H9 (cell line): Measurements from ENCODE around the gene C1QTNF9B. TPM values are rescaled to one million over a fixed set of nuclear protein-coding genes. Genes with fewer than 3 reads are reported as not detected.

Source experiments
- DNase-seq: peaks from one replicate; pipeline ENCODE4 v3.0.0-alpha.2; 2017
- H2AFZ ChIP-seq: one replicate; pipeline ENCODE4 v1.6.1; 2013; ENCODE audit warnings: mild to moderate bottlenecking, low read length, control low read depth, moderate library complexity
- H2AK5ac ChIP-seq: 2 replicates; pipeline ENCODE4 v1.6.1; 2013; ENCODE audit warnings: low read length, control low read depth, mixed read lengths; ENCODE audit not compliant: insufficient read length
- H2BK120ac ChIP-seq: one replicate; pipeline ENCODE4 v1.6.1; 2013; ENCODE audit warnings: low read depth, mild to moderate bottlenecking, low read length, control low read depth, inconsistent platforms; ENCODE audit not compliant: poor library complexity, severe bottlenecking
- H2BK12ac ChIP-seq: 2 replicates; pipeline ENCODE4 v1.6.1; 2013; ENCODE audit warnings: low read length, control low read depth, mixed read lengths, low read depth; ENCODE audit not compliant: insufficient read length
- H2BK15ac ChIP-seq: 2 replicates; pipeline ENCODE4 v1.6.1; 2013; ENCODE audit warnings: low read depth, low read length, control low read depth
- H2BK20ac ChIP-seq: one replicate; pipeline ENCODE4 v1.6.1; 2013; ENCODE audit warnings: low read depth, mild to moderate bottlenecking, low read length, control low read depth, inconsistent platforms; ENCODE audit not compliant: poor library complexity, severe bottlenecking
- H2BK5ac ChIP-seq: 2 replicates; pipeline ENCODE4 v1.6.1; 2013; ENCODE audit warnings: low read length, control low read depth, mixed read lengths; ENCODE audit not compliant: insufficient read length
- H3K14ac ChIP-seq: 2 replicates; pipeline ENCODE4 v1.6.1; 2013; ENCODE audit warnings: low read length, control low read depth; ENCODE audit not compliant: insufficient read depth
- H3K18ac ChIP-seq: 2 replicates; pipeline ENCODE4 v1.6.1; 2013; ENCODE audit warnings: low read depth, mild to moderate bottlenecking, mixed read lengths, low read length, control low read depth; ENCODE audit not compliant: insufficient read length
- H3K23ac ChIP-seq: 2 replicates; pipeline ENCODE4 v1.6.1; 2013; ENCODE audit warnings: low read length, control low read depth, mixed read lengths, low read depth; ENCODE audit not compliant: insufficient read length
- H3K23me2 ChIP-seq: 2 replicates; pipeline ENCODE4 v1.6.1; 2013; ENCODE audit warnings: low read depth, mild to moderate bottlenecking, mixed read lengths, low read length, control low read depth; ENCODE audit not compliant: insufficient read length, poor library complexity, severe bottlenecking
- H3K27ac ChIP-seq: 2 replicates; pipeline ENCODE4 v1.5.1; 2013; ENCODE audit warnings: low read length, control low read depth, mixed read lengths, low read depth; ENCODE audit not compliant: insufficient read length
- H3K27me3 ChIP-seq: 2 replicates; pipeline ENCODE4 v1.6.1; 2013; ENCODE audit warnings: low read length, control low read depth, inconsistent platforms; ENCODE audit not compliant: insufficient read depth
- H3K4ac ChIP-seq: 2 replicates; pipeline ENCODE4 v1.6.1; 2013; ENCODE audit warnings: low read depth, mild to moderate bottlenecking, control low read depth, inconsistent platforms, low read length, moderate library complexity
- H3K4me1 ChIP-seq: 2 replicates; pipeline ENCODE4 v1.6.1; 2013; ENCODE audit warnings: low read length, control low read depth, inconsistent platforms; ENCODE audit not compliant: insufficient read depth
- H3K4me2 ChIP-seq: 2 replicates; pipeline ENCODE4 v1.6.1; 2013; ENCODE audit warnings: low read length, control low read depth, mixed read lengths; ENCODE audit not compliant: insufficient read length, insufficient read depth
- H3K56ac ChIP-seq: 2 replicates; pipeline ENCODE4 v1.6.1; 2013; ENCODE audit warnings: low read depth, mild to moderate bottlenecking, mixed read lengths, low read length, control low read depth; ENCODE audit not compliant: insufficient read length
- H3K79me1 ChIP-seq: 2 replicates; pipeline ENCODE4 v1.6.1; 2013; ENCODE audit warnings: low read depth, mild to moderate bottlenecking, moderate library complexity, low read length, control low read depth, inconsistent platforms; ENCODE audit not compliant: insufficient read depth, poor library complexity, severe bottlenecking
- H3K79me2 ChIP-seq: 2 replicates; pipeline ENCODE4 v1.6.1; 2013; ENCODE audit warnings: low read length, control low read depth, inconsistent platforms; ENCODE audit not compliant: insufficient read depth
- H3K9ac ChIP-seq: 2 replicates; pipeline ENCODE4 v1.6.1; 2013; ENCODE audit warnings: low read length, control low read depth, mixed read lengths; ENCODE audit not compliant: insufficient read length; ENCODE audit errors: extremely low read depth
- H3K9me3 ChIP-seq: one replicate; pipeline ENCODE4 v1.6.1; 2013; ENCODE audit warnings: low read depth, low read length, inconsistent platforms; ENCODE audit not compliant: control insufficient read depth
- H3T11ph ChIP-seq: one replicate; pipeline ENCODE4 v1.6.1; 2013; ENCODE audit warnings: mild to moderate bottlenecking, low read length, control low read depth, inconsistent platforms
- H4K20me1 ChIP-seq: one replicate; pipeline ENCODE4 v1.6.1; 2013; ENCODE audit not compliant: control insufficient read depth, insufficient read length, insufficient read depth
- H4K5ac ChIP-seq: 2 replicates; pipeline ENCODE4 v1.6.1; 2013; ENCODE audit warnings: low read depth, mild to moderate bottlenecking, mixed read lengths, low read length, control low read depth; ENCODE audit not compliant: insufficient read length
- H4K8ac ChIP-seq: replicated peaks from 2 replicates; pipeline ENCODE4 v1.6.1; 2013; ENCODE audit warnings: low read length, control low read depth, mixed read lengths, low read depth; ENCODE audit not compliant: insufficient read length
- H4K91ac ChIP-seq: 2 replicates; pipeline ENCODE4 v1.6.1; 2013; ENCODE audit warnings: low read depth, mild to moderate bottlenecking, moderate library complexity, mixed read lengths, low read length, control low read depth; ENCODE audit not compliant: insufficient read length
- H3K27ac Mint-ChIP-seq, 3 experiments: 2 replicates in 2 of 3; 3 replicates in 1 of 3; pipeline ENCODE4 v1.8.0; 2020 to 2021; ENCODE audit warnings: mixed read lengths in 3 of 3, mild to moderate bottlenecking in 1 of 3, moderate library complexity in 1 of 3
- H3K27me3 Mint-ChIP-seq: 2 replicates; pipeline ENCODE4 v1.8.0; 2021; ENCODE audit warnings: low read depth, mild to moderate bottlenecking, moderate library complexity, mixed read lengths
- H3K36me3 Mint-ChIP-seq, 3 experiments: 2 replicates in 2 of 3; 3 replicates in 1 of 3; pipeline ENCODE4 v1.8.0; 2020 to 2021; ENCODE audit warnings: low read depth in 3 of 3, mixed read lengths in 3 of 3; ENCODE audit not compliant: insufficient read depth in 1 of 3
- H3K4me1 Mint-ChIP-seq, 2 experiments: 2 replicates each; pipeline ENCODE4 v1.8.0; 2020; ENCODE audit warnings: mixed read lengths in 2 of 2
- H3K4me3 Mint-ChIP-seq, 2 experiments: 2 replicates in 1 of 2; 3 replicates in 1 of 2; pipeline ENCODE4 v1.8.0; 2020 to 2021; ENCODE audit warnings: mild to moderate bottlenecking in 2 of 2, mixed read lengths in 2 of 2, moderate library complexity in 1 of 2
- H3K9me3 Mint-ChIP-seq, 2 experiments: 2 replicates in 1 of 2; 3 replicates in 1 of 2; pipeline ENCODE4 v1.8.0; 2020; ENCODE audit warnings: mild to moderate bottlenecking in 2 of 2, mixed read lengths in 2 of 2, moderate library complexity in 1 of 2
- WGBS: extraction: QIAGEN DNeasy Blood & Tissue Kit; methylation state at CpG from one replicate; pipeline ENCODE4 v1.1.7; 2013; ENCODE audit warnings: missing lambda C conversion rate, low lambda C conversion rate, mixed read lengths; ENCODE audit not compliant: insufficient read length; ENCODE audit errors: extremely low coverage; 5-methylcytosine and 5-hydroxymethylcytosine counted together
- total RNA-seq: library from RNA; stranded (reverse); gene quantifications from 2 replicates; pipeline ENCODE4 v1.2.1, GENCODE V29; 2021
- TF ChIP-seq, protein P1 (sequence below): fragments of 200-600 bp; sonication (generic); conservative IDR thresholded peaks from 3 replicates; pipeline ENCODE4 v1.8.0; 2021; ENCODE audit warnings: antibody characterized with exemption, mild to moderate bottlenecking

C1QTNF9B gene
- total RNA-seq, 1 experiment from 2014 or later: not detected

- Histone ChIP-seq H4K20me1 (no peaks in the 10 kb centered on the region), H2BK15ac (no peak overlapping the region), H2AK5ac (no peak overlapping the region), H3K14ac (no peak overlapping the region), H3K9ac (no peak overlapping the region), H2BK12ac (no peak overlapping the region), H3T11ph (no peak overlapping the region), H4K5ac (no peak overlapping the region), H2AFZ (no peak overlapping the region), H3K4me2 (no peak overlapping the region), H3K27ac (no peak overlapping the region), H3K4me1 (no peaks in the 10 kb centered on the region), H3K27me3 (no peaks in the 10 kb centered on the region), H3K9me3 (no peaks in the 10 kb centered on the region), H3K18ac (no peak overlapping the region), H3K79me1 (no peaks in the 10 kb centered on the region), H2BK20ac (no peak overlapping the region), H2BK120ac (no peak overlapping the region), H2BK5ac (no peak overlapping the region), H3K23ac (no peak overlapping the region), H3K56ac (no peak overlapping the region), H3K4ac (no peak overlapping the region), H3K23me2 (no peaks in the 10 kb centered on the region), H4K8ac (no peak overlapping the region), H4K91ac (no peak overlapping the region), H3K79me2 (no peaks in the 10 kb centered on the region)
- Mint-ChIP-seq H3K4me3 (no peak overlapping the region), H3K9me3 (no peaks in the 10 kb centered on the region), H3K27me3 (no peaks in the 10 kb centered on the region), H3K36me3 (no peaks in the 10 kb centered on the region), H3K4me1 (no peaks in the 10 kb centered on the region), H3K27ac (no peak overlapping the region)
- DNase-seq: no peak
- TF ChIP-seq, protein P1, sequence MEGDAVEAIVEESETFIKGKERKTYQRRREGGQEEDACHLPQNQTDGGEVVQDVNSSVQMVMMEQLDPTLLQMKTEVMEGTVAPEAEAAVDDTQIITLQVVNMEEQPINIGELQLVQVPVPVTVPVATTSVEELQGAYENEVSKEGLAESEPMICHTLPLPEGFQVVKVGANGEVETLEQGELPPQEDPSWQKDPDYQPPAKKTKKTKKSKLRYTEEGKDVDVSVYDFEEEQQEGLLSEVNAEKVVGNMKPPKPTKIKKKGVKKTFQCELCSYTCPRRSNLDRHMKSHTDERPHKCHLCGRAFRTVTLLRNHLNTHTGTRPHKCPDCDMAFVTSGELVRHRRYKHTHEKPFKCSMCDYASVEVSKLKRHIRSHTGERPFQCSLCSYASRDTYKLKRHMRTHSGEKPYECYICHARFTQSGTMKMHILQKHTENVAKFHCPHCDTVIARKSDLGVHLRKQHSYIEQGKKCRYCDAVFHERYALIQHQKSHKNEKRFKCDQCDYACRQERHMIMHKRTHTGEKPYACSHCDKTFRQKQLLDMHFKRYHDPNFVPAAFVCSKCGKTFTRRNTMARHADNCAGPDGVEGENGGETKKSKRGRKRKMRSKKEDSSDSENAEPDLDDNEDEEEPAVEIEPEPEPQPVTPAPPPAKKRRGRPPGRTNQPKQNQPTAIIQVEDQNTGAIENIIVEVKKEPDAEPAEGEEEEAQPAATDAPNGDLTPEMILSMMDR: no peak
- no CpG with 5 or more reads among the region's 28 CpGs for WGBS
These were observed 48.3 kb upstream of the C1QTNF9B start for GRCh38 chr13:23945612-23946011.
